ENCODE measurements around the gene RING1.

The RING1 gene
- 11.2 to 30.5 (median 19.6) reads per million in 17 experiments for total RNA-seq

- peak; percentile 91 to 97 (median 96) for DNase-seq
Observed at GRCh38 chr6:33208091-33208967, at the start of gene RING1. Gene RING1, plus strand, starts transcription at chr6:33208500. Its CDS starts 323 bp downstream, at chr6:33208823.

- no peak for DNase-seq
Observed at GRCh38 chr6:33160096-33160495, 48.2 kb upstream of the RING1 start.

- DNase-seq, result peak; percentile 42 to 80 (median 72)
Observed at GRCh38 chr6:33160728-33161344, 47.5 kb upstream of the RING1 start.

GRCh38 chr6:33161354-33162331, 46.7 kb upstream of the RING1 start:
- peak; percentile 85 to 94 (median 90) for DNase-seq

- no peak for DNase-seq
Observed at GRCh38 chr6:33163540-33163939, 44.8 kb upstream of the RING1 start.

GRCh38 chr6:33164176-33164575, 44.1 kb upstream of the RING1 start:
- DNase-seq, result no peak

- DNase-seq, result no peak
Observed at GRCh38 chr6:33164665-33165373, 43.5 kb upstream of the RING1 start.

GRCh38 chr6:33165581-33166258, 42.6 kb upstream of the RING1 start:
- DNase-seq, result no peak

- no peak for DNase-seq
Observed at GRCh38 chr6:33166363-33166762, 41.9 kb upstream of the RING1 start.

- no peak for DNase-seq
Observed at GRCh38 chr6:33166811-33167210, 41.5 kb upstream of the RING1 start.

GRCh38 chr6:33167374-33168283, 40.7 kb upstream of the RING1 start:
- DNase-seq, result no peak

GRCh38 chr6:33168284-33168601, 40.1 kb upstream of the RING1 start:
- no peak for DNase-seq

GRCh38 chr6:33168639-33169038, 39.7 kb upstream of the RING1 start:
- DNase-seq, result no peak

- DNase-seq, result peak; percentile 12 to 53 (median 42)
Observed at GRCh38 chr6:33169291-33170175, 38.8 kb upstream of the RING1 start.

GRCh38 chr6:33170176-33171015, 37.9 kb upstream of the RING1 start:
- DNase-seq, result no peak

GRCh38 chr6:33171016-33171879, 37.1 kb upstream of the RING1 start:
- DNase-seq, result no peak

Measured in suppressor macrophage (primary cell).